Measurements from ENCODE around the gene GPI. TPM values are rescaled to one million over a fixed set of nuclear protein-coding genes. Genes with fewer than 3 reads are reported as not detected.

The GPI gene
- total and polyA plus RNA-seq, 9 of the 15 experiments (the other 6 are each of a cell fraction or from before 2014, with no cell fraction given) = 88.3 to 358 (median 122) TPM

GRCh38 chr19:34317311-34317927 is 47.6 kb upstream of the GPI start (continued):
- peak; percentile 82 for TF ChIP-seq JUND (IDR thresholded peaks at IDR 0.05; ENCODE audit: borderline replicate concordance, low read depth, low read length)
- TF ChIP-seq JUND (tag; IDR thresholded peaks at IDR 0.05; ENCODE audit: borderline replicate concordance, low read depth, low read length) = peak; percentile 88; the same call in 2 of the 3 replicates
- TF ChIP-seq L3MBTL2 (IDR thresholded peaks at IDR 0.05) = peak; percentile 35; the same call in 1 of the 2 replicates
- no peak for TF ChIP-seq PBX2 (CRISPR knock-in tag; IDR thresholded peaks at IDR 0.05; ENCODE audit: low read depth)
- no peak for TF ChIP-seq PBX2 (tag; conservative IDR thresholded peaks at IDR 0.05; ENCODE audit: low read depth)
- TF ChIP-seq CUX1 (CRISPR knock-in tag; IDR thresholded peaks at IDR 0.05) = 0 out of 2 replicates have a peak, but pooled peaks have one; percentile 29
- peak; percentile 24; the same call in 1 of the 2 replicates for TF ChIP-seq SMARCA4 (IDR thresholded peaks at IDR 0.05)
- 0 out of 2 replicates have a peak, but pooled peaks have one; percentile 32 for TF ChIP-seq TOE1 (IDR thresholded peaks at IDR 0.05; ENCODE audit: borderline replicate concordance)
- TF ChIP-seq TOE1 (CRISPR knock-in tag; IDR thresholded peaks at IDR 0.05; ENCODE audit: borderline replicate concordance, low read depth) = no peak
- no peak for TF ChIP-seq MCM7 (IDR thresholded peaks at IDR 0.05)
- 0 out of 2 replicates have a peak, but pooled peaks have one; percentile 10 for TF ChIP-seq ZBTB33 (CRISPR knock-in tag; IDR thresholded peaks at IDR 0.05)
- no peak for TF ChIP-seq DNMT1 (IDR thresholded peaks at IDR 0.05)
- peak; percentile 35; the same call in 1 of the 2 replicates for TF ChIP-seq CXXC5 (CRISPR knock-in tag; IDR thresholded peaks at IDR 0.05)
- TF ChIP-seq FOXK2 (conservative IDR thresholded peaks at IDR 0.05 in 1 of 2, IDR thresholded peaks at IDR 0.05 in 1 of 2; ENCODE audit: low read depth in 2 of 2) = peak; percentile 44 to 57; a peak in 2 of 4 replicates
- TF ChIP-seq SOX6 (IDR thresholded peaks at IDR 0.05) = peak; percentile 28; the same call in 1 of the 2 replicates
- no peak for TF ChIP-seq FOXA3 (CRISPR knock-in tag; conservative IDR thresholded peaks at IDR 0.05 in 1 of 2, IDR thresholded peaks at IDR 0.05 in 1 of 2)
- no peak for TF ChIP-seq ZNF507 (tag; conservative IDR thresholded peaks at IDR 0.05)
- TF ChIP-seq ATF7 (IDR thresholded peaks at IDR 0.05) = peak; percentile 95
- no peak for TF ChIP-seq NFE2L1 (tag; IDR thresholded peaks at IDR 0.05; ENCODE audit: borderline replicate concordance, low read depth)

All from K562 (cell line).